B cell (primary cell): Measurements from ENCODE around the gene FHL1. TPM values are rescaled to one million over a fixed set of nuclear protein-coding genes. Genes with fewer than 3 reads are reported as not detected.

Experiments
- ATAC-seq: fragments of 200-7000 bp; cut with Tn5 transposase; one replicate; pipeline ENCODE4 v1.10.0; 2021; ENCODE audit warnings: low read depth, mild to moderate bottlenecking, moderate number of reproducible peaks, moderate library complexity
- CTCF ChIA-PET: fragments of 350-600 bp; sonication (Branson Sonifier 250); formaldehyde crosslinking; loops from one replicate; lab custom pipeline; 2021; ENCODE audit warnings: antibody characterized with exemption, inconsistent platforms; lab: Charles Lee
- POLR2A ChIA-PET: fragments of 350-600 bp; sonication (Branson Sonifier 250); formaldehyde crosslinking; loops from one replicate; lab custom pipeline; 2021; ENCODE audit warnings: antibody characterized with exemption; lab: Charles Lee
- DNase-seq: peaks from one replicate; pipeline ENCODE4 v3.0.0; 2013
- H2AFZ ChIP-seq: 2 replicates; pipeline ENCODE4 v1.6.1; 2012; ENCODE audit warnings: mild to moderate bottlenecking, low read depth, low read length; ENCODE audit not compliant: insufficient read depth, poor library complexity, severe bottlenecking
- H3K27ac ChIP-seq, 2 donors: 1 replicate in 1 of 2; 2 replicates in 1 of 2; pipeline ENCODE4 v1.5.1; 2012 to 2013; ENCODE audit warnings: low read length in 2 of 2, mild to moderate bottlenecking in 2 of 2, moderate library complexity in 1 of 2
- H3K27me3 ChIP-seq, 4 experiments: fragments of 200-600 bp in 1 of 4; sonication (generic) in 1 of 4; replicated peaks in 1 of 4; 1 replicate in 2 of 4; 2 replicates in 2 of 4; pipeline versions ENCODE4 v1.6.1 to v1.7.0; 2013 to 2016; ENCODE audit warnings: low read length in 3 of 4, mild to moderate bottlenecking in 2 of 4, mixed read lengths in 1 of 4, moderate library complexity in 1 of 4; ENCODE audit not compliant: insufficient read depth in 4 of 4, control insufficient read depth in 3 of 4; ENCODE audit errors: control extremely low read depth in 1 of 4
- H3K36me3 ChIP-seq, 2 experiments: replicated peaks in 1 of 2; 1 replicate in 1 of 2; 2 replicates in 1 of 2; pipeline versions ENCODE4 v1.6.1 to v1.7.1; 2013; ENCODE audit warnings: low read length in 1 of 2; ENCODE audit not compliant: insufficient read depth in 2 of 2, control insufficient read depth in 1 of 2; ENCODE audit errors: control extremely low read depth in 1 of 2, extremely low read depth in 1 of 2
- H3K4me1 ChIP-seq, 2 donors: fragments of 200-600 bp in 1 of 2; sonication (generic) in 1 of 2; 1 replicate in 1 of 2; 2 replicates in 1 of 2; pipeline versions ENCODE4 v1.5.1 to v1.6.1; 2013 to 2017; ENCODE audit warnings: low read length in 2 of 2; ENCODE audit not compliant: control insufficient read depth in 2 of 2, insufficient read depth in 2 of 2
- H3K4me2 ChIP-seq: replicated peaks from 2 replicates; pipeline ENCODE3; 2012; ENCODE audit warnings: mild to moderate bottlenecking, low read depth, low read length; ENCODE audit not compliant: poor library complexity, severe bottlenecking
- H3K4me3 ChIP-seq, 5 experiments: fragments of 200-600 bp in 1 of 5; sonication (generic) in 1 of 5; 1 replicate in 3 of 5; 2 replicates in 2 of 5; pipeline versions ENCODE4 v1.5.1 to v1.7.0; 2011 to 2016; ENCODE audit warnings: low read length in 4 of 5, mild to moderate bottlenecking in 4 of 5, low read depth in 2 of 5, control low read depth in 1 of 5, moderate library complexity in 1 of 5; ENCODE audit not compliant: insufficient read depth in 1 of 5; ENCODE audit errors: control extremely low read depth in 1 of 5, extremely low read depth in 1 of 5
- H3K79me2 ChIP-seq: fragments of 200-600 bp; sonication (generic); one replicate; pipeline ENCODE4 v1.6.0; 2016; ENCODE audit warnings: low read length; ENCODE audit not compliant: control insufficient read depth, insufficient read depth
- H3K9ac ChIP-seq: fragments of 200-600 bp; sonication (generic); 2 replicates; pipeline ENCODE4 v1.6.1; 2017; ENCODE audit warnings: mild to moderate bottlenecking, low read length, moderate library complexity
- H3K9me3 ChIP-seq, 3 donors: one replicate each; pipeline versions ENCODE4 v1.6.1 to v1.7.1; 2013; ENCODE audit warnings: low read length in 2 of 3; ENCODE audit not compliant: control insufficient read depth in 2 of 3, insufficient read depth in 1 of 3; ENCODE audit errors: control extremely low read depth in 1 of 3
- H4K20me1 ChIP-seq: 2 replicates; pipeline ENCODE4 v1.6.0; 2012; ENCODE audit warnings: mild to moderate bottlenecking, low read length; ENCODE audit not compliant: insufficient read depth, control insufficient read depth, poor library complexity, severe bottlenecking
- H3K27ac Mint-ChIP-seq: one replicate; pipeline ENCODE4 v1.8.0; 2021; ENCODE audit warnings: mixed read lengths
- H3K27me3 Mint-ChIP-seq: one replicate; pipeline ENCODE4 v1.8.0; 2021; ENCODE audit warnings: mixed read lengths
- H3K4me1 Mint-ChIP-seq: one replicate; pipeline ENCODE4 v1.8.0; 2021; ENCODE audit warnings: mixed read lengths
- H3K4me3 Mint-ChIP-seq: one replicate; pipeline ENCODE4 v1.8.0; 2021; ENCODE audit warnings: mixed read lengths
- H3K9me3 Mint-ChIP-seq: one replicate; pipeline ENCODE4 v1.8.0; 2022; ENCODE audit warnings: mixed read lengths; ENCODE audit not compliant: insufficient read depth
- EZH2 ChIP-seq: IDR thresholded peaks from 2 replicates; pipeline ENCODE4 v1.6.1; 2012; ENCODE audit warnings: borderline replicate concordance, low read depth, mild to moderate bottlenecking, moderate library complexity, low read length; ENCODE audit not compliant: insufficient read depth, poor library complexity, severe bottlenecking
- WGBS: methylation state at CpG from one replicate; pipeline ENCODE4 v1.1.5; 2013; ENCODE audit warnings: missing lambda C conversion rate; ENCODE audit not compliant: insufficient coverage; 5-methylcytosine and 5-hydroxymethylcytosine counted together
- intact Hi-C: fragments of 100-400 bp; cut with micrococcal nuclease; formaldehyde crosslinking; loops from one replicate; pipeline ENCODE4 v1.10.0; 2022
- polyA plus RNA-seq: library from polyadenylated mRNA; depleted of rRNA; stranded (reverse); fragments of >200 nt; gene quantifications from 2 replicates; pipeline ENCODE4 v1.2.3, GENCODE V29; 2012
- total RNA-seq, 2 donors: library from RNA; stranded (reverse); fragments of 120-200 nt in 1 of 2; gene quantifications; 1 replicate in 1 of 2; 2 replicates in 1 of 2; pipeline versions ENCODE4 v1.2.3 to v1.2.4, GENCODE V29; 2013 to 2022
- TF ChIP-seq, protein P1 (sequence below): fragments of 200-600 bp; IDR thresholded peaks from one replicate; pipeline ENCODE4 v1.8.0; 2022; ENCODE audit warnings: antibody characterized with exemption, mild to moderate bottlenecking

Gene FHL1
- total and polyA plus RNA-seq, 2 donors (not counting 1 experiment from before 2014, with no cell fraction given) = 6.7 to 8.0 TPM

DNA sequence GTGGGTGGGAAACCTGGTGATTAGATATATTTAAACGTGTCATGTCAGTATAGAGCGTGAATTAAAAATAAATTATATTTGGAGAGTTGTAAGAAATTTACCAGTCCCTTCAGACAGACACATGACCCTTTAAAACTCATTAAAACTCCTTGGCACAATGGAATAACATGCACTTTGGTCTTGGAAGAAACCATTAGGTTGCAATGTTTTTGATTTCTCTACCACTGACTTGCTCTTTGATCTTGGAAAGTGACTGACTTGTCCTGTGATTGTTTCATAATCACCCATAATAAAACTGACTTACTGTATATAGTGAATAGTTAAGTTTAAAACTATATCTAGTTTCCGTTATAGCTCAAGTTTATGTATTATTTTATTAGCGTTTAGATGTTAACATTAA, 35.8 kb downstream of the FHL1 start:
- ATAC-seq (no peak), DNase-seq (no peak)
- H3K4me1 Mint-ChIP-seq = no peaks in the 10 kb centered on the region
- no peak overlapping the region for H3K4me3 Mint-ChIP-seq
- Histone ChIP-seq H3K9me3 (no peaks in the 10 kb centered on the region), H3K36me3 (no peaks in the 10 kb centered on the region), H3K4me2 (no peak overlapping the region), H3K27ac (no peak overlapping the region), H3K79me2 (no peaks in the 10 kb centered on the region), H2AFZ (no peak overlapping the region), H3K9ac (no peak overlapping the region), H3K27me3 (peaks cover 0 to 3% (median 0%) of the 10 kb centered on the region in 4 experiments), H3K4me1 (no peaks in the 10 kb centered on the region), H3K4me3 (no peak overlapping the region), H4K20me1 (no peaks in the 10 kb centered on the region)
- no peak overlapping the region for H3K27ac Mint-ChIP-seq
- intact Hi-C loops = no loop called here
- POLR2A ChIA-PET = interaction anchor here (0.6 kb wide), 1 partner anchor 27 kb away, joined by 3 read pairs; no protein-coding TSS in a partner anchor
- TF ChIP-seq EZH2 = no peak
- TF ChIP-seq, protein P1, sequence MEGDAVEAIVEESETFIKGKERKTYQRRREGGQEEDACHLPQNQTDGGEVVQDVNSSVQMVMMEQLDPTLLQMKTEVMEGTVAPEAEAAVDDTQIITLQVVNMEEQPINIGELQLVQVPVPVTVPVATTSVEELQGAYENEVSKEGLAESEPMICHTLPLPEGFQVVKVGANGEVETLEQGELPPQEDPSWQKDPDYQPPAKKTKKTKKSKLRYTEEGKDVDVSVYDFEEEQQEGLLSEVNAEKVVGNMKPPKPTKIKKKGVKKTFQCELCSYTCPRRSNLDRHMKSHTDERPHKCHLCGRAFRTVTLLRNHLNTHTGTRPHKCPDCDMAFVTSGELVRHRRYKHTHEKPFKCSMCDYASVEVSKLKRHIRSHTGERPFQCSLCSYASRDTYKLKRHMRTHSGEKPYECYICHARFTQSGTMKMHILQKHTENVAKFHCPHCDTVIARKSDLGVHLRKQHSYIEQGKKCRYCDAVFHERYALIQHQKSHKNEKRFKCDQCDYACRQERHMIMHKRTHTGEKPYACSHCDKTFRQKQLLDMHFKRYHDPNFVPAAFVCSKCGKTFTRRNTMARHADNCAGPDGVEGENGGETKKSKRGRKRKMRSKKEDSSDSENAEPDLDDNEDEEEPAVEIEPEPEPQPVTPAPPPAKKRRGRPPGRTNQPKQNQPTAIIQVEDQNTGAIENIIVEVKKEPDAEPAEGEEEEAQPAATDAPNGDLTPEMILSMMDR = no peak
- WGBS = no CpG with 5 or more reads among the region's 4 CpGs
- CTCF ChIA-PET = no interaction called here
- no peaks in the 10 kb centered on the region for H3K27me3 Mint-ChIP-seq
- no peaks in the 10 kb centered on the region for H3K9me3 Mint-ChIP-seq

DNA sequence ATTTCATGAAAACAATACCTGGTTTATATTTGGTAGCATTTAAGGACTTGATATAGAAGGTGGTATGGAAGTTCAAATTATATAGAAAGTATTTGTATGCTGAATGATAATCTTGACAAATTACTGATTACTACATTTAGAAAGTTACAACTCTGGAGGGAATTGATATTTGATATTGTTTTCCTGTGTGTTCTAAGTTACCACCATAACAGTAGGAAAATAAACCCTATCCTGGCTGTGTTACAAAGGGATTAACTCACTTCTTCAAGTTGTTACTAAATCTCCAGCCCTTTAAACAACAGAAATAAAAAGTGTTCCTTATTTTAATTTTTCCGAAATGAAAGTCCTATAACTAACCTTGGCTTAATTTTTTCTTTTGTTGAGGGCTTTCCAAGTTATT, 36.6 kb downstream of the FHL1 start:
- Histone ChIP-seq H3K9ac (no peak overlapping the region), H2AFZ (no peak overlapping the region), H3K27ac (no peak overlapping the region), H4K20me1 (no peaks in the 10 kb centered on the region), H3K4me1 (no peaks in the 10 kb centered on the region), H3K4me3 (no peak overlapping the region), H3K9me3 (no peaks in the 10 kb centered on the region), H3K27me3 (peaks cover 0 to 3% (median 0%) of the 10 kb centered on the region in 4 experiments), H3K4me2 (no peak overlapping the region), H3K36me3 (no peaks in the 10 kb centered on the region), H3K79me2 (no peaks in the 10 kb centered on the region)
- Mint-ChIP-seq H3K9me3 (no peaks in the 10 kb centered on the region), H3K27ac (no peak overlapping the region), H3K4me1 (no peaks in the 10 kb centered on the region), H3K27me3 (no peaks in the 10 kb centered on the region), H3K4me3 (no peak overlapping the region)
- ChIA-PET CTCF (no interaction called here), POLR2A (no interaction called here)
- intact Hi-C loops = no loop called here
- no CpG with 5 or more reads among the region's 1 CpG for WGBS
- ATAC-seq (no peak), DNase-seq (no peak)
- TF ChIP-seq EZH2 = no peak
- TF ChIP-seq, protein P1 = no peak
